Kidney epithelial cell (primary cell): ENCODE results near the gene GALNT17. TPM values are rescaled to one million over a fixed set of nuclear protein-coding genes. Genes with fewer than 3 reads are reported as not detected.

Experiments used
- DNase-seq: peaks from one replicate; pipeline ENCODE4 v3.0.0-alpha.2; 2010; ENCODE audit warnings: low read depth
- H3K27me3 ChIP-seq: 2 replicates; pipeline ENCODE4 v1.6.0; 2011; ENCODE audit warnings: low read length; ENCODE audit not compliant: control insufficient read depth, insufficient read depth
- H3K36me3 ChIP-seq: 2 replicates; pipeline ENCODE4 v1.5.1; 2011; ENCODE audit warnings: low read length; ENCODE audit not compliant: control insufficient read depth, insufficient read depth
- H3K4me3 ChIP-seq: 2 replicates; pipeline ENCODE4 v1.5.1; 2011; ENCODE audit warnings: low read depth, mild to moderate bottlenecking, control low read depth, low read length
- total RNA-seq: library from RNA; depleted of rRNA; stranded (reverse); fragments of >200 nt; gene quantifications from 2 replicates; pipeline ENCODE4 v1.2.3, GENCODE V29; 2015
- TF ChIP-seq, protein P1 (sequence below): IDR thresholded peaks from 2 replicates; pipeline ENCODE4 v1.5.1; 2011; ENCODE audit warnings: mild to moderate bottlenecking, moderate library complexity, low read length, control low read depth, inconsistent platforms; ENCODE audit not compliant: insufficient read depth, poor library complexity, severe bottlenecking

Gene GALNT17
- total RNA-seq, 1 donor from 2014 or later: 3.3 TPM

DNA sequence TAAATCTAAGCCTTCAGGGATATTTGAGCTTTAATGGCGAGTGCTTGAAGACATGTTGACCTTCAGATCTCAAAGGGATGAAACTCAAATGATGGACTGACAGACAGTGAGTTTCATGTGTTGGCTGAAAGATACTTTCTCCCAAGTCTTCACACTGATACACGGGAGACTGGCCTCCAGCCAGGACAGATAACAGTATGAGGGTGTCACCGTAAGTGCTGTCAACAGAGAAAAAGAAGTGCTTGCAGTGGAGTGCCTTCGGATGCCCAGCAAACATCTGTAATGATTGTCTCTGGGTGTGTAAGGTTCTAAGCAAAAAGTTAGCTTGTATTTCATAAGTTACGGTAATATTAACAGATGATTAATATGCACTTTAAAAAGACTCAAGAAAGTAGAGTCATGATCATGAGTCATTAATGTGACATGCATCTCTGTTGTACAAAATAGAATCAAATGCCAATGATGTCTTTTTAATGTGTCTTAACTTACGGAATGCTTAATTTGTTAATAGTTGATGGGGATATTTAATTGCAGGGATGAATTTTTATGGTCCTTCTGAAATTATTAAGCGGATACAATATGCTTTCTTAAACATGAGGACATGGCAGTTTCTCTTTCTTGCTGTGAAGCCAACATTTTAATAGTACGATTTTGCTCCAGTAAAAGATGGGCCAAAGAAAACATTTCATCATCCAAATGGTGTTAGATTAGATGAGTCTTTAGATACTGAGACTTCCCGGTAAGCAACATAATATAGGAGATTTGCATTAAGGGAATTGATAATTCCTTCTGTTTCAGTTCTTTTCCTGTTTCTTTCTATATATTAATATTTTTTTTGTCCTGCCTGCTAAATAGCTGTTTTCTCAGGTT, 292.5 kb downstream of the GALNT17 start:
- H3K4me3 ChIP-seq: no peak overlapping the region
- TF ChIP-seq, protein P1, sequence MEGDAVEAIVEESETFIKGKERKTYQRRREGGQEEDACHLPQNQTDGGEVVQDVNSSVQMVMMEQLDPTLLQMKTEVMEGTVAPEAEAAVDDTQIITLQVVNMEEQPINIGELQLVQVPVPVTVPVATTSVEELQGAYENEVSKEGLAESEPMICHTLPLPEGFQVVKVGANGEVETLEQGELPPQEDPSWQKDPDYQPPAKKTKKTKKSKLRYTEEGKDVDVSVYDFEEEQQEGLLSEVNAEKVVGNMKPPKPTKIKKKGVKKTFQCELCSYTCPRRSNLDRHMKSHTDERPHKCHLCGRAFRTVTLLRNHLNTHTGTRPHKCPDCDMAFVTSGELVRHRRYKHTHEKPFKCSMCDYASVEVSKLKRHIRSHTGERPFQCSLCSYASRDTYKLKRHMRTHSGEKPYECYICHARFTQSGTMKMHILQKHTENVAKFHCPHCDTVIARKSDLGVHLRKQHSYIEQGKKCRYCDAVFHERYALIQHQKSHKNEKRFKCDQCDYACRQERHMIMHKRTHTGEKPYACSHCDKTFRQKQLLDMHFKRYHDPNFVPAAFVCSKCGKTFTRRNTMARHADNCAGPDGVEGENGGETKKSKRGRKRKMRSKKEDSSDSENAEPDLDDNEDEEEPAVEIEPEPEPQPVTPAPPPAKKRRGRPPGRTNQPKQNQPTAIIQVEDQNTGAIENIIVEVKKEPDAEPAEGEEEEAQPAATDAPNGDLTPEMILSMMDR: no peak
- no peaks in the 10 kb centered on the region for H3K36me3 ChIP-seq
- no peak for DNase-seq
- H3K27me3 ChIP-seq: no peaks in the 10 kb centered on the region

DNA sequence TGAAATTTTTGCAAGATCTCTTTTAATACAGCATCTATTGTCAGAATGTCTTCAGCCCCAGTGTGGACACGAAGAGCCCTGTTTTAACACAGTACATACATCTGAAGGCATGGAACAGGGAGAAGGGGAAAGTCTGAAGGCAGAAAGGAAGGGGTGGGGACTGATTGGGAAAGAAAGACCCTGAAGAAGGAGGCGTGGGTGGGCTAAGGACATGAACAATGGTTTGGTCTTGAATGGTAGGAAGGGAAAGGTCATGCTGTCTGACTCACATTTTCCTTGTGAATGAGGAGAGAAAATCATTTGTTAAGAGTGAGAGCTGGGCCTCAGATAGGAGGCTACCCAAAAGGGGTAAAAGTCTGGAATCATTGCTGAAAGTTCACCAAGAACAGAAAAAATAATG, 297.1 kb downstream of the GALNT17 start:
- TF ChIP-seq, protein P1: no peak
- no peak for DNase-seq
- no peak overlapping the region for H3K4me3 ChIP-seq
- no peaks in the 10 kb centered on the region for H3K36me3 ChIP-seq
- no peaks in the 10 kb centered on the region for H3K27me3 ChIP-seq

- TF ChIP-seq, protein P1: no peak
- no peaks in the 10 kb centered on the region for H3K36me3 ChIP-seq
- no peak overlapping the region for H3K4me3 ChIP-seq
- DNase-seq: no peak
- H3K27me3 ChIP-seq: no peaks in the 10 kb centered on the region
Measured at GRCh38 chr7:71430246-71430645, 298.3 kb downstream of the GALNT17 start.

DNA sequence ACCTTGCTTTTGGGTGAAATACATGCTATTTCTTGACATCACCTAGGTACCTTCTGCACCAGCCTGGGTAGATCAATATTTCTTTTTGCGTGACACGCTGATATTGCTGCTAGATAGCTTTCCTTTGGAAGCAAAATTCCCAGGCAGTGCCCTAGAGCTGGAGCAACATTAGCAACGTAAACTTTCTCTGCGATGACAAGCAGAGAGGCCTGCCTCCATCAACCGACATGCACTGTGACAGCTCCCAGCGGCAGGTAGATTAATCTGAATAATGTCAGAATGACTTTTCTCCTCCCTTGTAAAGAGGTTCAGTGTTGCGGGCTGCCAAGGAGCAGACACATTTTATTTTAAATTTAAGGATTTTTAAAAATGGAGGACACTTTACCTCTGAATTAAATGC, 307.4 kb downstream of the GALNT17 start:
- DNase-seq: no peak
- TF ChIP-seq, protein P1: no peak
- Histone ChIP-seq H3K4me3 (no peak overlapping the region), H3K36me3 (no peaks in the 10 kb centered on the region), H3K27me3 (no peaks in the 10 kb centered on the region)

GRCh38 chr7:71442492-71443190, 310.7 kb downstream of the GALNT17 start:
- Histone ChIP-seq H3K27me3 (no peaks in the 10 kb centered on the region), H3K36me3 (no peaks in the 10 kb centered on the region), H3K4me3 (no peak overlapping the region)
- no peak for DNase-seq
- TF ChIP-seq, protein P1: no peak
